Measurements from ENCODE around the gene UPK3A.

GRCh38 chr22:45341498-45341897, 56.7 kb downstream of the UPK3A start:
- TF ChIP-seq CTCF (IDR thresholded peaks at IDR 0.05) (no peak), POLR2A (IDR thresholded peaks at IDR 0.05) (no peak)
